GM13977 (cell line): ENCODE measurements around the gene PID1.

Experiments used
- DNase-seq: peaks from one replicate; pipeline ENCODE4 v3.0.0; 2012; ENCODE audit warnings: low spot score
- in situ Hi-C: fragments of 300-500 bp; cut with MboI; formaldehyde crosslinking; loops from one replicate; pipeline ENCODE4 v1.12.0; 2022; ENCODE audit warnings: low sequenced_read_pairs, low pct_unique_long_range_greater_than_20kb, mixed read lengths, inconsistent platforms; ENCODE audit not compliant: unreplicated experiment
- TF ChIP-seq, protein P1 (sequence below): IDR thresholded peaks from 2 replicates; pipeline ENCODE4 v1.5.1; 2012; ENCODE audit warnings: mild to moderate bottlenecking, control low read depth; ENCODE audit not compliant: insufficient read depth; ENCODE audit errors: extremely low read depth, missing control alignments

PID1 gene

DNA sequence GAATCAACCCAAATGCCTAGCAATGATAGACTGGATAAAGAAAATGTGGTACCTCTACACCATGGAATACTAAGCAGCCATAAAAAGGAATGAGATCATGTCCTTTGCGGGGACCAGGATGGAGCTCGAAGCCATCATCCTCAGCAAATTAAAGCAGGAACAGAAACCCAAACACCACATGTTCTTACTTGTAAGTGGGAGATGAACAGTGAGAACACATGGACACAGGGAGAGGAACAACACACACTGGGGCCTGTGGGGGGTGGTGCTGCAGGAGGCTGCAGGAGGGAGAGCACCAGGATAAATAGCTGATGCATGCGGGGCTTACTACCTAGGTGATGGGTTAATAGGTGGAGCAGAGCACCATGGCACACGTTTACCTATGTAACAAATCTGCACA lies 8.4 kb upstream of the PID1 start:
- in situ Hi-C loops = no loop called here
- no peak for DNase-seq

DNA sequence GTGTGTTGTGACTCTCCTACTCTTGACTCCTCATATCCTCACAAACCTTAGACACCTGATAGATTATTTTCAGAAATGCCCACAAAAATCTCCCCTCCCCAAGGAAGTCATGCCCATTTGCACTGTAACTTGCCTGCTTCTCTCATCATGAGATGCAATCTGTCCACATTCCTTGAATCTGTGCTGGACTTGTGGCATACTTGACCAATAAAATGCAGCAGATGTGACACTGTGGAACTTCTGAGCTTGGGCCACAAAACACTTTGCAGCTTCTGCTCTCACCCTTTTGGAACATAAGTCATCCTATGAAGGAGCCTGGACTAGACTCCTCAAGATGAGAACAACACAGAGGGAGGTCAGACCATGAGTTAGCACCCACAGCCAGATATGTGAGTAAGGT lies 4.4 kb upstream of the PID1 start:
- no peak for DNase-seq
- TF ChIP-seq, protein P1, sequence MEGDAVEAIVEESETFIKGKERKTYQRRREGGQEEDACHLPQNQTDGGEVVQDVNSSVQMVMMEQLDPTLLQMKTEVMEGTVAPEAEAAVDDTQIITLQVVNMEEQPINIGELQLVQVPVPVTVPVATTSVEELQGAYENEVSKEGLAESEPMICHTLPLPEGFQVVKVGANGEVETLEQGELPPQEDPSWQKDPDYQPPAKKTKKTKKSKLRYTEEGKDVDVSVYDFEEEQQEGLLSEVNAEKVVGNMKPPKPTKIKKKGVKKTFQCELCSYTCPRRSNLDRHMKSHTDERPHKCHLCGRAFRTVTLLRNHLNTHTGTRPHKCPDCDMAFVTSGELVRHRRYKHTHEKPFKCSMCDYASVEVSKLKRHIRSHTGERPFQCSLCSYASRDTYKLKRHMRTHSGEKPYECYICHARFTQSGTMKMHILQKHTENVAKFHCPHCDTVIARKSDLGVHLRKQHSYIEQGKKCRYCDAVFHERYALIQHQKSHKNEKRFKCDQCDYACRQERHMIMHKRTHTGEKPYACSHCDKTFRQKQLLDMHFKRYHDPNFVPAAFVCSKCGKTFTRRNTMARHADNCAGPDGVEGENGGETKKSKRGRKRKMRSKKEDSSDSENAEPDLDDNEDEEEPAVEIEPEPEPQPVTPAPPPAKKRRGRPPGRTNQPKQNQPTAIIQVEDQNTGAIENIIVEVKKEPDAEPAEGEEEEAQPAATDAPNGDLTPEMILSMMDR = no peak
- in situ Hi-C loops = no loop called here

More for the DNA sequence above, 8.4 kb upstream of the PID1 start:
- TF ChIP-seq, protein P1 = no peak

DNA sequence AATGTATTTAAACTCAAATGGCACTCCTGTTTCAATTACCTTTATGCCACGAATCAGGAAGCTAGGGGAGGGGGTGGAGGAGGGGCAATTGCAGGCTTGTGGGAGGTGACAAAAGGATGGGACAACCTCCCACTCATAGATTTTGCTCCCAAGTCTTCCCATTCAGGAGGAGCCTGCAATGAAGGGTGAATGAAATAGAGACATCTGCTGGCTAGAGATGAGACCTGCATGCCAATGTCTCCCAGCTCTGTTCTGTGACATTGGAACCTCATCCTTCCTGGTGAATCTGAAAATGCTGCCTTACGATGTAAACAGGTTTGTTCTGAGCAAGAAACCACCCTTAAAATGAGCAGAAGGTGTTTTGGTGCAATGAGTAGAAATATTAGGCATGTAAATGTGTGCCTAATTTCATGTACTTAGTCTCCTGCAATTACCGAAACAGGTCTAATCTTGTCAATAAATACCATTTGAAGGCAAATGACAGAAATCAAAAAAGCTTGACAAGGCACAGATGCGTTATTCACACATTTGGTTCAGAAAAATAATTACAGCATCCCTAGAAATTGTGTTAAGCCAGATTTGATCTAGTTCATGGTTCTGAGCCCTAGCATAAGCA lies 2.7 kb upstream of the PID1 start:
- TF ChIP-seq, protein P1 = peak; percentile 71
- in situ Hi-C loops = no loop called here
- peak; percentile 66 for DNase-seq

DNA sequence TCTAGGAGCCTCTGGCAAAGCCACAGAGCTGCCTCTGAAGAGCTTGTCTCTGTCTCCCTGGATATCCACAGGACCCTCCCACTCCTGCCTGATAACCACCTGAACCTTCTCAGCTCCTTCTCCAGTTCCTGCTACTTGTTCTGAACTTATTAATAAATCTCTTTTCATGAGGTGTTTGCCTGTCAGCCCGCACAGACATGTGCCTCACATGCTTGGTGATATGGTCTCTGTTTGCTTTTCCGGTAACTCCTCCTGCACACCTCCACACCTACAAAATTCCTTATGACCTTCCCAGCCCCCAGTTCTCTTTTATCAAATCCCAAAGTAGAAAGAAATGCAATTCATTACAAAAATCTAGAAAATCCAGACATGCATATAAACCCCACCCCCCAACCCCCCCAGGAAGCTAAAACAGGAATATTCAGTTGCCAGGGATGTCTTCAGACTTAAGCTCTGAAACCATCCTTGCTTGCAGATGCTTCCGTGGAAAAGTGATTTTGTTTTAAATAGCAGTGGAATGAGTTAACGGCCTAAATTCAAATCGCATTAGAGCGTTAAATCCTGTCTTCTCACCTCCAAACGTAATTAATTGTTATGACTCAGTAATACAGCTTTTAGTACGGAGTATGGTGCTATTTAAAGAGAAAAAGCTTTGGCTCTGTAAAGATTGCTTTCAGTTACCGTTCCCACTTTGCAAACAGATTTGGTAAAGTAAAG lies 2.1 kb upstream of the PID1 start:
- in situ Hi-C loops = no loop called here
- TF ChIP-seq, protein P1 = no peak
- DNase-seq = no peak

DNA sequence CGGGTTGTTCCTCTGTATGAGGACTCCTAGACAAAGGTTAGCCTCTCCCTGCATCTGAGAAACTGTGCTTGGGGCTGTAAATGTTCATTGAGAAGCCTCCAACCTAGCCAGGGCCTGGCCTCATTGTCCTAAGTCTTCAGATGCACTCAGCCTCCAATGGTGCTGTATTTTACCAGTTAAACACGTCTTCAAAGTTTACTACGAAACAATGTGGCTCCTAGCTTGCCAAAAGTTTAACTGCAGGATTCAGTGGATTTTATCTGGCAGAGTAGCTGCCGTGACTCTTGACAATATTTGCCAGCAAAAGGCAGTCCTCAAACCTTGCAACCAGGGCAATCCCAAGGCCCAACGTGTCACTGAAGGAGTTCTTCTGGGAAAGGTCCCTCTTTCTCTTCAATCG lies 1.1 kb downstream of the PID1 start:
- in situ Hi-C loops = no loop called here
- no peak for DNase-seq
- TF ChIP-seq, protein P1 = no peak

DNA sequence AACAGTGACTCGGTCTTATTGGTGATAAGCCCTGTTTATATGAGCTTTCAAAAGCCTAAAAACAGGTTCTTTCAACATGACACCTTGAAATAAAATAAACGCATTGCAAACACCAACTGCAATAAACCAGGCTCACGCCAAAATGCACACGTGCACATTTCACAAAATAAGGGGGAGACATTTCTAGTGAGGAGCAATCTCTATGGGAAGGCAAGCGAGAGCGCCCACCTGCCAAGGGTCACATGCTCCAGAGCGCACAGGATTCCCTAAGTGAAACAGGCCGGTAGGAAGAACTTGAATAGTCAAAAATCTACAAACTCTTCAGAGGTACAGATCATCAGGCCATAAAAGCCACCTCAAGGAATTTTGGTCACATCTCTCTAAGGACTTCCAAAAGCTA lies 1.9 kb downstream of the PID1 start:
- TF ChIP-seq, protein P1 = no peak
- no peak for DNase-seq
- in situ Hi-C loops = no loop called here

DNA sequence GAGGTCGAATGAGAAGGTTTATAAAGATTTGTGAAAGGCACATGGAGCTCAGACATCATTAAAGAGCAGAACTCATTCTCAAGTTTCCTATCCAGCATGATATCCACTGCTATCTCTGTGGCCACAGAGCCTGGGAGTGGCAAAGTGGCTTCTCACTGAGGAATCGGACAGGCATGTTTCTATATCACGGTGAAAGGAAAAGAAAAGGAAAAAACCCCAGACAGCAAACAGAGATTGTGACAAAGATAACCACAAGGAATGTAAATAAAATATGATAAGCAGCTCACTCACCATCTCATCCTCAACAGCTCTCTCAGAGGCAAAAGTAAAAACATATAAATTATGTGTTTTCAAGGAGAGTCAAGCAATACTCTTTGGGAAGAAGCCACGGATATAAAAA lies 2.5 kb downstream of the PID1 start:
- TF ChIP-seq, protein P1 = no peak
- DNase-seq = no peak
- in situ Hi-C loops = no loop called here
